HepG2 (cell line): Measurements from ENCODE around the gene SMARCA4. TPM values are rescaled to one million over a fixed set of nuclear protein-coding genes. Genes with fewer than 3 reads are reported as not detected.
A peak's percentile ranks its signal among the peaks of the same experiment; 100 is the strongest.

Source experiments
- ATAC-seq: fragments of 200-7000 bp; cut with Tn5 transposase; 3 replicates; pipeline ENCODE4 v1.9.1; 2020; ENCODE audit warnings: mild to moderate bottlenecking, moderate library complexity
- BruUV-seq: library from RNA; stranded (reverse); fragments of 400-500 nt; replicated peaks from 2 replicates; lab custom pipeline; 2021; lab: Mats Ljungman, UMichigan
- CTCF ChIA-PET: fragments of 300-600 bp; formaldehyde crosslinking; extraction: SDS; loops from one replicate; lab custom pipeline; 2021; ENCODE audit warnings: low total read pairs, inconsistent platforms, low intra/inter-chr PET ratio; lab: Yijun Ruan, JAX
- POLR2A ChIA-PET: fragments of 350-600 bp; sonication (Branson Sonifier 250); formaldehyde crosslinking; loops from one replicate; lab custom pipeline; 2020; ENCODE audit warnings: antibody characterized with exemption, inconsistent platforms; lab: Yijun Ruan, JAX
- DNase-seq: peaks from one replicate; pipeline ENCODE4 v3.0.0-alpha.2; 2015; ENCODE audit warnings: low spot score
- FAIRE-seq: peaks from 3 replicates; lab custom pipeline; 2011; peaks lifted over from hg19 to GRCh38; lab: Jason Lieb, UNC
- H2AFZ ChIP-seq: one replicate; pipeline ENCODE4 v1.6.1; 2011; ENCODE audit warnings: low read length, inconsistent platforms
- H3K27ac ChIP-seq: fragments of 300-600 bp; 3 replicates; pipeline ENCODE4 v1.8.0; 2011; ENCODE audit warnings: mixed run types, mild to moderate bottlenecking, mixed read lengths, low read length, inconsistent platforms; ENCODE audit not compliant: insufficient read depth; ENCODE audit errors: extremely low read length
- H3K27me3 ChIP-seq, 2 experiments: fragments of 200-600 bp in 1 of 2; 2 replicates in 1 of 2; 3 replicates in 1 of 2; pipeline versions ENCODE4 v1.6.0 to v1.8.0; 2011; ENCODE audit warnings: low read length in 2 of 2, mild to moderate bottlenecking in 2 of 2, moderate library complexity in 2 of 2, inconsistent platforms in 1 of 2; ENCODE audit not compliant: insufficient read depth in 2 of 2, control insufficient read depth in 1 of 2
- H3K36me3 ChIP-seq, 2 experiments: fragments of 200-600 bp in 1 of 2; replicated peaks in 1 of 2; 2 replicates in 1 of 2; 3 replicates in 1 of 2; pipeline versions ENCODE4 v1.5.1 to v1.8.0; 2011; ENCODE audit warnings: low read length in 2 of 2, inconsistent platforms in 1 of 2; ENCODE audit not compliant: insufficient read depth in 2 of 2, control insufficient read depth in 1 of 2
- H3K4me1 ChIP-seq: 2 replicates; pipeline ENCODE4 v1.5.1; 2012; ENCODE audit warnings: low read length, inconsistent platforms; ENCODE audit not compliant: insufficient read depth
- H3K4me2 ChIP-seq: 2 replicates; pipeline ENCODE4 v1.6.0; 2011; ENCODE audit warnings: low read depth, low read length, inconsistent platforms
- H3K4me3 ChIP-seq, 3 experiments: fragments of 200-600 bp in 1 of 3; sonication (generic), shearing (Covaris generic) in 1 of 3; replicated peaks in 1 of 3; 2 replicates each; pipeline ENCODE4 v1.5.1; 2011 to 2016; ENCODE audit warnings: low read length in 3 of 3, inconsistent platforms in 2 of 3, low read depth in 2 of 3, mild to moderate bottlenecking in 2 of 3, control low read depth in 1 of 3, mixed read lengths in 1 of 3; ENCODE audit not compliant: insufficient read depth in 1 of 3
- H3K79me2 ChIP-seq: one replicate; pipeline ENCODE4 v1.6.1; 2011; ENCODE audit warnings: low read length, inconsistent platforms; ENCODE audit not compliant: insufficient read depth
- H3K9ac ChIP-seq: 2 replicates; pipeline ENCODE4 v1.6.0; 2011; ENCODE audit warnings: mild to moderate bottlenecking, low read depth, low read length, inconsistent platforms; ENCODE audit not compliant: insufficient read depth
- H3K9me3 ChIP-seq: 2 replicates; pipeline ENCODE4 v1.5.1; 2012; ENCODE audit warnings: mild to moderate bottlenecking, low read length
- H4K20me1 ChIP-seq: 2 replicates; pipeline ENCODE4 v1.6.0; 2011; ENCODE audit warnings: inconsistent platforms, mild to moderate bottlenecking, low read length, moderate library complexity; ENCODE audit not compliant: insufficient read depth
- SNAPC2 ChIP-seq: sonication (generic); formaldehyde crosslinking; IDR thresholded peaks from 2 replicates; pipeline ENCODE4 v1.8.1; 2022; ENCODE audit warnings: mild to moderate bottlenecking, missing genetic modification reagents
- SRF ChIP-seq: IDR thresholded peaks from 2 replicates; pipeline ENCODE4 v1.6.1; 2011; ENCODE audit warnings: mild to moderate bottlenecking, low read depth, low read length, moderate library complexity
- ZNF121 ChIP-seq: sonication (generic); formaldehyde crosslinking; IDR thresholded peaks from 2 replicates; pipeline ENCODE4 v1.5.0; 2020; ENCODE audit warnings: mild to moderate bottlenecking, missing genetic modification reagents
- ZNF142 ChIP-seq: sonication (generic); formaldehyde crosslinking; IDR thresholded peaks from 2 replicates; pipeline ENCODE4 v1.4.0; 2020; ENCODE audit warnings: missing genetic modification reagents
- ZNF205 ChIP-seq: IDR thresholded peaks from 2 replicates; pipeline ENCODE4 v1.6.1; 2018; ENCODE audit warnings: missing biosample characterization, missing genetic modification reagents
- ZNF451 ChIP-seq: sonication (generic); formaldehyde crosslinking; IDR thresholded peaks from 2 replicates; pipeline ENCODE4 v1.5.0; 2020; ENCODE audit warnings: mild to moderate bottlenecking, missing genetic modification reagents
- ZNF501 ChIP-seq: sonication (generic); formaldehyde crosslinking; IDR thresholded peaks from 2 replicates; pipeline ENCODE4 v1.5.1; 2020; ENCODE audit warnings: mild to moderate bottlenecking, moderate library complexity, missing genetic modification reagents
- ZNF556 ChIP-seq: sonication (generic); formaldehyde crosslinking; IDR thresholded peaks from 2 replicates; pipeline ENCODE4 v1.4.0; 2020; ENCODE audit warnings: mild to moderate bottlenecking, missing genetic modification reagents, borderline replicate concordance
- ZNF580 ChIP-seq: IDR thresholded peaks from 2 replicates; pipeline ENCODE4 v1.6.1; 2016; ENCODE audit warnings: low read depth, borderline replicate concordance
- ZNF776 ChIP-seq: sonication (generic); formaldehyde crosslinking; IDR thresholded peaks from 2 replicates; pipeline ENCODE4 v1.4.0; 2020; ENCODE audit warnings: mild to moderate bottlenecking, missing genetic modification reagents
- ZSCAN12 ChIP-seq: sonication (generic); formaldehyde crosslinking; IDR thresholded peaks from 2 replicates; pipeline ENCODE4 v1.9.0; 2021; ENCODE audit warnings: mild to moderate bottlenecking, missing genetic modification reagents
- ZSCAN9 ChIP-seq: IDR thresholded peaks from 2 replicates; pipeline ENCODE4 v1.6.1; 2016; ENCODE audit warnings: borderline replicate concordance
- WGBS: methylation state at CpG from one replicate; pipeline ENCODE4 v1.1.6; 2017; ENCODE audit warnings: low lambda C conversion rate; 5-methylcytosine and 5-hydroxymethylcytosine counted together
- in situ Hi-C: cut with HindIII; loops from 2 replicates; pipeline ENCODE4 v1.10.0; 2017; ENCODE audit warnings: low pct_unique_long_range_greater_than_20kb; ENCODE audit not compliant: extremely low pct_ligation_motif_present
- intact Hi-C: fragments of 100-400 bp; cut with micrococcal nuclease; formaldehyde crosslinking; loops from one replicate; pipeline ENCODE4 v1.10.0; 2022; ENCODE audit not compliant: unreplicated experiment
- polyA plus RNA-seq, 8 experiments: library from polyadenylated mRNA; depleted of rRNA in 3 of 8; stranded (reverse) in 7 of 8; unstranded in 1 of 8; fragments of >200 nt; fragmentation: Illumina TruSeq in 4 of 8; extraction: Trizol in 4 of 8; gene quantifications; 2 replicates each; pipeline versions ENCODE4 v1.2.1 to v1.2.3, GENCODE V29; 2011 to 2016; ENCODE audit warnings: low read depth in 4 of 8, missing spikeins in 1 of 8, mixed read lengths in 1 of 8; ENCODE audit not compliant: insufficient read depth in 1 of 8
- total RNA-seq, 5 experiments: library from RNA; depleted of rRNA; stranded (reverse); fragments of >200 nt; fragmentation: Illumina TruSeq; extraction: Trizol; gene quantifications; 2 replicates each; pipeline ENCODE4 v1.2.3, GENCODE V29; 2016; ENCODE audit warnings: low read depth in 1 of 5

The SMARCA4 gene
- total and polyA plus RNA-seq, 2 of the 13 experiments (the other 11 are each of a cell fraction or from before 2014, with no cell fraction given), result 25.4 to 45.9 TPM

- Histone ChIP-seq H3K27me3 (no peaks in the 10 kb centered on the region), H3K79me2 (no peaks in the 10 kb centered on the region), H3K9ac (no peak overlapping the region), H3K9me3 (no peaks in the 10 kb centered on the region), H3K36me3 (peaks cover 56 to 84% of the 10 kb centered on the region in 2 experiments; a peak in 4 of 5 replicates), H3K4me1 (no peaks in the 10 kb centered on the region), H3K4me2 (no peak overlapping the region), H2AFZ (no peak overlapping the region), H4K20me1 (no peaks in the 10 kb centered on the region), H3K27ac (no peak overlapping the region), H3K4me3 (no peak overlapping the region)
- intact Hi-C loops, result no loop called here
- WGBS, result over 99% methylated on average over 6 of the region's 6 CpGs
- DNase-seq, result no peak
- CTCF ChIA-PET, result no interaction called here
- TF ChIP-seq ZNF121 (CRISPR knock-in tag), result peak; percentile 29; the same call in 1 of the 2 replicates
- TF ChIP-seq ZNF776 (CRISPR knock-in tag), result no peak
- no peak for ATAC-seq
- in situ Hi-C loops, result no loop called here
- no peak for FAIRE-seq
- POLR2A ChIA-PET, result no interaction called here
- BruUV-seq, result no TSS peak
These were observed 59.6 kb downstream of the SMARCA4 start for GRCh38 chr19:11020423-11020822.

DNA sequence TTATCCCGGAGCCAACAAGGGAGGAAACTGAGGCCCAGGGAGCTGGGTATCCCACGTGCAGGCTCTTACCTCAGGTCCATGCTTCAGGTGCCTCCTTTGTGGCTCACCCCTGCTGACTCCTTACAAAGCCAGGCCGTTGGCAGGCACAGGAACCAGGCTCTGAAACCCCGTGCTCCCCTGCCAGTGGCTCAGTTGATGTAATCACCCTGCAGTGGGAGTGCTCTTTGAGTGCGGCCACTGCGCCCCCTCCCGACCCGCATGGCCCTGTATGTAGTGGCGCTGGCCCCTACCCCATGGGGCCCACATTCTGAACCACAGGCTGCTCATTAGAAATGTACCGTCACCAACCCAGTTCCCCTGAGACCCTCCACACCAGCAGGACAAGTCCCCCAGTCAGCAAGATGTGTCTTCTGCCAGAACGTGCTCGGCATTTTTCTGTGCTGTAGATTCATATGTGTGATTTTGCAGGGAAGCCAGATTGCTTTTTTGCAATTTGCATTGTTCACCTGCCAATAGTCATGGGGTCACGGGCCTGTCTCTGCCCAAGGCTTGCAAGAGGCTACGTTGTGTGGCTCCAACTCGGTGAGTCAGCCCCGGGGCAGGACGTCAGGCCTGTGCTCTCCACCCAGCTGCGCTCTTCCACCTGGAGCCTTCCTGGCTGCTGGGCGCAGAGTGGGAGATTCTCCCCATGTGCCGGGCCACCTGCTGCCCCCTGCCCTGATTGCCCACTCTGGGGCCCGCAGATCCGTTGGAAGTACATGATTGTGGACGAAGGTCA is 60.3 kb downstream of the SMARCA4 start:
- no peaks in the 10 kb centered on the region for H4K20me1 ChIP-seq
- no peaks in the 10 kb centered on the region for H3K4me1 ChIP-seq
- no peak for ATAC-seq
- POLR2A ChIA-PET, result no interaction called here
- WGBS, result 97% methylated on average over 15 of the region's 23 CpGs
- DNase-seq, result no peak
- in situ Hi-C loops, result no loop called here
- H3K27me3 ChIP-seq, result no peaks in the 10 kb centered on the region
- intact Hi-C loops, result no loop called here
- CTCF ChIA-PET, result no interaction called here
- no peak overlapping the region for H2AFZ ChIP-seq
- H3K4me2 ChIP-seq, result no peak overlapping the region
- no peak overlapping the region for H3K9ac ChIP-seq
- H3K4me3 ChIP-seq, result no peak overlapping the region
- no peak for FAIRE-seq
- H3K27ac ChIP-seq, result no peak overlapping the region
- H3K9me3 ChIP-seq, result no peaks in the 10 kb centered on the region
- no peaks in the 10 kb centered on the region for H3K79me2 ChIP-seq
- BruUV-seq, result no TSS peak
- H3K36me3 ChIP-seq, result peaks cover 62 to 87% of the 10 kb centered on the region in 2 experiments; a peak in 4 of 5 replicates
- no peak for TF ChIP-seq ZNF205 (CRISPR knock-in tag)
- no peak for TF ChIP-seq ZNF501
- no peak for TF ChIP-seq SRF
- TF ChIP-seq ZSCAN9 (CRISPR knock-in tag), result no peak
- no peak for TF ChIP-seq SNAPC2 (CRISPR knock-in tag)
- TF ChIP-seq ZNF556 (CRISPR knock-in tag), result no peak
- TF ChIP-seq ZNF580 (CRISPR knock-in tag), result no peak
- no peak for TF ChIP-seq ZNF142 (CRISPR knock-in tag)
- TF ChIP-seq ZSCAN12 (CRISPR knock-in tag), result no peak
- TF ChIP-seq ZNF451 (CRISPR knock-in tag), result no peak
